Transverse colon (tissue), 4 donors: ENCODE measurements around the gene SHB. TPM values are rescaled to one million over a fixed set of nuclear protein-coding genes. Genes with fewer than 3 reads are reported as not detected.

ENCODE experiments used
- DNase-seq: peaks from one replicate; pipeline ENCODE4 v3.0.0-alpha.2; 2019
- H3K27ac ChIP-seq, 4 donors: fragments of 200-600 bp; sonication (generic); 2 replicates each; pipeline ENCODE4 v1.5.1; 2016 to 2018; ENCODE audit warnings: inconsistent platforms in 4 of 4
- H3K27me3 ChIP-seq: fragments of 200-600 bp; sonication (generic); 2 replicates; pipeline ENCODE4 v1.5.1; 2017; ENCODE audit warnings: inconsistent platforms
- H3K36me3 ChIP-seq, 4 donors: fragments of 200-600 bp; sonication (generic); 2 replicates each; pipeline ENCODE4 v1.5.1; 2017 to 2019; ENCODE audit warnings: inconsistent platforms in 4 of 4
- H3K4me1 ChIP-seq, 4 donors: fragments of 200-600 bp; sonication (generic); 2 replicates each; pipeline ENCODE4 v1.5.1; 2017 to 2020; ENCODE audit warnings: inconsistent platforms in 4 of 4
- H3K4me3 ChIP-seq, 4 donors: fragments of 200-600 bp; sonication (generic); 1 replicate in 1 of 4; 2 replicates in 3 of 4; pipeline versions ENCODE4 v1.5.1 to v1.6.1; 2017 to 2019; ENCODE audit warnings: inconsistent platforms in 4 of 4
- H3K9me3 ChIP-seq, 2 donors: fragments of 200-600 bp; sonication (generic); 2 replicates each; pipeline ENCODE4 v1.5.1; 2017 to 2019; ENCODE audit warnings: inconsistent platforms in 2 of 2
- EP300 ChIP-seq: sonication (generic); formaldehyde crosslinking; IDR thresholded peaks from one replicate; pipeline ENCODE4 v1.6.1; 2017; ENCODE audit warnings: antibody characterized with exemption, low read depth
- POLR2A ChIP-seq: fragments of 450-650 bp; IDR thresholded peaks from one replicate; pipeline ENCODE4 v1.6.1; 2016; ENCODE audit warnings: antibody characterized with exemption, mild to moderate bottlenecking, moderate library complexity
- POLR2AphosphoS5 ChIP-seq, 3 donors: sonication (generic); formaldehyde crosslinking; IDR thresholded peaks; one replicate each; pipeline ENCODE4 v1.6.1; 2016; ENCODE audit warnings: antibody characterized with exemption in 3 of 3
- WGBS, 2 donors: methylation state at CpG; one replicate each; pipeline ENCODE4 v1.1.5; 2018; ENCODE audit warnings: low coverage in 1 of 2; 5-methylcytosine and 5-hydroxymethylcytosine counted together
- in situ Hi-C, 4 donors: fragments of 200-750 bp; cut with MboI; loops; one replicate each; pipeline versions ENCODE4 v1.15.0 to v1.15.1; 2017; ENCODE audit warnings: low sequenced_read_pairs in 3 of 4, low pct_ligation_motif_present in 1 of 4, low pct_unique_long_range_greater_than_20kb in 1 of 4
- intact Hi-C: fragments of 100-400 bp; cut with DNase I; formaldehyde crosslinking; loops from one replicate; pipeline ENCODE4 v1.15.1; 2023; ENCODE audit warnings: low total_unique reads
- total RNA-seq, 4 donors: library from RNA; depleted of rRNA; stranded (reverse); fragments of >200 nt; gene quantifications; one replicate each; pipeline ENCODE4 v1.1.0, GENCODE V29; 2016
- TF ChIP-seq, protein P1 (sequence below), 5 experiments: fragments of 200-600 bp in 3 of 5; fragments of 450-650 bp in 2 of 5; sonication (generic) in 3 of 5; IDR thresholded peaks; 1 replicate in 2 of 5; 2 replicates in 3 of 5; pipeline ENCODE4 v1.5.1; 2016 to 2017; ENCODE audit warnings: antibody characterized with exemption in 5 of 5, inconsistent platforms in 3 of 5, mild to moderate bottlenecking in 2 of 5, moderate library complexity in 1 of 5

SHB gene
- total RNA-seq, 4 donors from 2014 or later: 11.9 to 33.7 (median 22.2) TPM

- Histone ChIP-seq H3K4me3 (no peak overlapping the region), H3K9me3 (no peaks in the 10 kb centered on the region), H3K27me3 (no peaks in the 10 kb centered on the region), H3K4me1 (no peaks in the 10 kb centered on the region), H3K27ac (no peak overlapping the region), H3K36me3 (no peaks in the 10 kb centered on the region)
- TF ChIP-seq POLR2AphosphoS5 (IDR thresholded peaks at IDR 0.05) (no peak), POLR2A (no peak), EP300 (no peak)
- TF ChIP-seq, protein P1, sequence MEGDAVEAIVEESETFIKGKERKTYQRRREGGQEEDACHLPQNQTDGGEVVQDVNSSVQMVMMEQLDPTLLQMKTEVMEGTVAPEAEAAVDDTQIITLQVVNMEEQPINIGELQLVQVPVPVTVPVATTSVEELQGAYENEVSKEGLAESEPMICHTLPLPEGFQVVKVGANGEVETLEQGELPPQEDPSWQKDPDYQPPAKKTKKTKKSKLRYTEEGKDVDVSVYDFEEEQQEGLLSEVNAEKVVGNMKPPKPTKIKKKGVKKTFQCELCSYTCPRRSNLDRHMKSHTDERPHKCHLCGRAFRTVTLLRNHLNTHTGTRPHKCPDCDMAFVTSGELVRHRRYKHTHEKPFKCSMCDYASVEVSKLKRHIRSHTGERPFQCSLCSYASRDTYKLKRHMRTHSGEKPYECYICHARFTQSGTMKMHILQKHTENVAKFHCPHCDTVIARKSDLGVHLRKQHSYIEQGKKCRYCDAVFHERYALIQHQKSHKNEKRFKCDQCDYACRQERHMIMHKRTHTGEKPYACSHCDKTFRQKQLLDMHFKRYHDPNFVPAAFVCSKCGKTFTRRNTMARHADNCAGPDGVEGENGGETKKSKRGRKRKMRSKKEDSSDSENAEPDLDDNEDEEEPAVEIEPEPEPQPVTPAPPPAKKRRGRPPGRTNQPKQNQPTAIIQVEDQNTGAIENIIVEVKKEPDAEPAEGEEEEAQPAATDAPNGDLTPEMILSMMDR (IDR thresholded peaks at IDR 0.05): no peak
- in situ Hi-C loops (loop anchor here in 1 of 4 donors (25.0 kb wide), 1 partner anchor 100 kb away; no protein-coding TSS in a partner anchor), intact Hi-C loops (no loop called here)
- DNase-seq: no peak
- 73 to 88% methylated on average over 1 of the region's 1 CpG for WGBS, 2 donors
Measured at GRCh38 chr9:38112456-38112855, 43.4 kb upstream of the SHB start.

DNA sequence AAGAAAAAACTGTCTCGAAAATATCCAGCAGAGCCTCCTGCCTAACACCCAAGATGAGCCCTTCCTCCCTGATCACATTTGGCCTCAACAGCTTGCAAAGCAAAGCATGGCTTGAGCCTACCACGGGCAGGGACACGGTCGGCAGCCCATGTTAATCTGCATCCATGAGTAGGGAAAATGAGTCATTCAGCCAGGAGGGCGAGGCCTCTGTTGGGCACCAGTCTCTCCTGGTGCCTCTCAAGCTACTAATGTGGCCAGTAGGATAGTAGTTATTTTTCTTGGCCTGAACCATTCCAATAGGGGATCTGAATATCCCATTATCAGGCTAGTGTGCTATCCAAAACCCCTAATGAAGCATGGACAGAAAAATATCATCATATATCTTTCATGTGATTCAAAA, 43.0 kb upstream of the SHB start:
- intact Hi-C loops: no loop called here
- TF ChIP-seq EP300 (no peak), POLR2A (no peak), POLR2AphosphoS5 (IDR thresholded peaks at IDR 0.05) (no peak)
- TF ChIP-seq, protein P1 (IDR thresholded peaks at IDR 0.05): no peak
- DNase-seq: no peak

DNA sequence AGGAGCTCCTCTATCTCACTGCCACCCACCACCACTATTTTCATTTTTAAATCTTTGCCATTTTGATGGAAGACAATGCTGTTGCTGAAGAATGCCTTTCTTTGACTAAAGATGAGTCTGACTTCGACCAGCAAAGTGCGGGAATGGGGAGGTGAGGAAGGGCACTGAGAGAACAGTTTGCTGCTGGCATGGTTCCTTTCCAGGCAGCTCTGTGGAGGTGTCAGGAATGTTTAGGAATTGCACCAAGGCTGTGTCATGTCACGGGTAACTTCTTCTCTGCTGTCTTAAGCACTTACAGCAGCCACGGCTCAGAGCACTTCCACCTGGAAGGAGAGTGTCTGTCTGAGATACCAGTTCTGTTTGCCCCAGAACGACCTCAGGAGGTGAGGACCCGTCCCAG, 41.4 kb upstream of the SHB start:
- Histone ChIP-seq H3K9me3 (no peaks in the 10 kb centered on the region), H3K36me3 (no peaks in the 10 kb centered on the region), H3K27me3 (no peaks in the 10 kb centered on the region), H3K4me3 (no peak overlapping the region), H3K27ac (no peak overlapping the region), H3K4me1 (no peaks in the 10 kb centered on the region)
- DNase-seq: no peak
- TF ChIP-seq EP300: no peak
- TF ChIP-seq, protein P1 (IDR thresholded peaks at IDR 0.05): no peak
- TF ChIP-seq POLR2A: no peak
- no peak for TF ChIP-seq POLR2AphosphoS5 (IDR thresholded peaks at IDR 0.05)
- intact Hi-C loops: no loop called here
- 40 to 65% methylated on average over 2 to 6 of the region's 6 CpGs for WGBS, 2 donors
- in situ Hi-C loops: loop anchor here in 1 of 4 donors (25.0 kb wide), 1 partner anchor 102 kb away; no protein-coding TSS in a partner anchor

More for the DNA sequence above, 43.0 kb upstream of the SHB start:
- H3K4me3 ChIP-seq: no peak overlapping the region
- in situ Hi-C loops: loop anchor here in 1 of 4 donors (25.0 kb wide), 1 partner anchor 100 kb away; no protein-coding TSS in a partner anchor
- H3K36me3 ChIP-seq: no peaks in the 10 kb centered on the region
- no peaks in the 10 kb centered on the region for H3K9me3 ChIP-seq
- no peaks in the 10 kb centered on the region for H3K4me1 ChIP-seq
- WGBS, 2 donors: 83 to 86% methylated on average over 4 to 5 of the region's 5 CpGs
- H3K27ac ChIP-seq: no peak overlapping the region
- no peaks in the 10 kb centered on the region for H3K27me3 ChIP-seq

GRCh38 chr9:38109601-38110000, 40.6 kb upstream of the SHB start:
- intact Hi-C loops: no loop called here
- no peaks in the 10 kb centered on the region for H3K36me3 ChIP-seq

More at GRCh38 chr9:38109601-38110000, 40.6 kb upstream of the SHB start:
- DNase-seq: no peak
- TF ChIP-seq POLR2A: no peak
- TF ChIP-seq POLR2AphosphoS5 (IDR thresholded peaks at IDR 0.05): no peak
- TF ChIP-seq, protein P1 (IDR thresholded peaks at IDR 0.05): no peak
- TF ChIP-seq EP300: no peak
- Histone ChIP-seq H3K27ac (no peak overlapping the region), H3K4me3 (no peak overlapping the region), H3K4me1 (no peaks in the 10 kb centered on the region), H3K9me3 (no peaks in the 10 kb centered on the region), H3K27me3 (no peaks in the 10 kb centered on the region)
- in situ Hi-C loops: loop anchor here in 1 of 4 donors (25.0 kb wide), 1 partner anchor 103 kb away; no protein-coding TSS in a partner anchor
- 62 to 65% methylated on average over 6 of the region's 6 CpGs for WGBS, 2 donors
